H1 (cell line): ENCODE data around the gene NUP188. TPM values are rescaled to one million over a fixed set of nuclear protein-coding genes. Genes with fewer than 3 reads are reported as not detected.
A peak's percentile ranks its signal among the peaks of the same experiment; 100 is the strongest.

Experiments
- CHD7 ChIP-seq: fragments of 300-600 bp; sonication (generic); IDR thresholded peaks from 2 replicates; pipeline ENCODE4 v1.7.1; 2012; ENCODE audit warnings: low read length, moderate library complexity, mild to moderate bottlenecking, inconsistent platforms; ENCODE audit not compliant: insufficient replicate concordance
- CTCF ChIP-seq, 3 experiments: IDR thresholded peaks; 1 replicate in 2 of 3; 2 replicates in 1 of 3; pipeline versions ENCODE4 v1.5.1 to v1.6.1; 2011; ENCODE audit warnings: low read length in 3 of 3, mild to moderate bottlenecking in 3 of 3, inconsistent platforms in 2 of 3, low read depth in 1 of 3, moderate library complexity in 1 of 3; ENCODE audit not compliant: insufficient read depth in 1 of 3; ENCODE audit errors: control extremely low read depth in 1 of 3
- EZH2 ChIP-seq: fragments of 200-600 bp; sonication (generic); IDR thresholded peaks from 2 replicates; pipeline ENCODE4 v1.7.1; 2012; ENCODE audit warnings: low read depth, mild to moderate bottlenecking, moderate library complexity, low read length, inconsistent platforms; ENCODE audit not compliant: severe bottlenecking
- GTF2F1 ChIP-seq: IDR thresholded peaks from 2 replicates; pipeline ENCODE4 v1.6.1; 2012; ENCODE audit warnings: low read depth, low read length, improper control_type of control experiment, borderline replicate concordance
- JUND ChIP-seq: IDR thresholded peaks from 2 replicates; pipeline ENCODE4 v1.6.1; 2011; ENCODE audit warnings: mild to moderate bottlenecking, improper control_type of control experiment, low read length
- KDM4A ChIP-seq: IDR thresholded peaks from one replicate; pipeline ENCODE4 v1.7.1; 2012; ENCODE audit warnings: low read depth, mild to moderate bottlenecking, moderate library complexity, low read length, inconsistent platforms; ENCODE audit not compliant: severe bottlenecking
- polyA plus RNA-seq, 7 experiments: library from polyadenylated mRNA; depleted of rRNA in 3 of 7; stranded (reverse) in 5 of 7; unstranded in 2 of 7; fragments of >200 nt in 5 of 7; fragments of 200-250 nt in 2 of 7; gene quantifications; 1 replicate in 5 of 7; 2 replicates in 1 of 7; 4 replicates in 1 of 7; pipeline versions ENCODE4 v1.2.1 to v1.2.3, GENCODE V29; 2011 to 2013; ENCODE audit warnings: missing spikeins in 2 of 7, mixed read lengths in 2 of 7
- total RNA-seq: library from RNA; stranded (reverse); fragmentation: NEBNext Ultra II Directional; extraction: Animal tissue kit (Norgen Biotek cat#: 25700); gene quantifications from 2 replicates; pipeline ENCODE4 v1.2.1, GENCODE V29; 2021

The NUP188 gene
- total and polyA plus RNA-seq, 2 of the 8 experiments (the other 6 are each of a cell fraction or from before 2014, with no cell fraction given) = 90.1 to 111 TPM

GRCh38 chr9:128947527-128948301 lies at the start of gene NUP188, which contains the start of gene DOLK (continued):
- peak; percentile 88 for TF ChIP-seq KDM4A
- no peak for TF ChIP-seq CTCF (IDR thresholded peaks at IDR 0.05; ENCODE audit: control extremely low read depth in 1 of 3, insufficient read depth in 1 of 3, low read depth in 1 of 3, low read length in 3 of 3)
- no peak for TF ChIP-seq JUND
- TF ChIP-seq EZH2 = no peak
- TF ChIP-seq GTF2F1 = peak; percentile 77
- no peak for TF ChIP-seq CHD7
